GM18907 (cell line): Measurements from ENCODE around the gene RAMP2.
A peak's percentile ranks its signal among the peaks of the same experiment; 100 is the strongest.
"Not testable (repeated sequence)": the region's sequence is repeated elsewhere in the genome, so short reads cannot be mapped to it uniquely, and the experiment has no call there.

Source experiments
- ATAC-seq: cut with Tn5 transposase; IDR thresholded peaks from one replicate; pipeline ENCODE4 v1.9.1; 2021; ENCODE audit warnings: mild to moderate bottlenecking, moderate library complexity; ENCODE audit not compliant: unreplicated experiment

Gene RAMP2, protein sequence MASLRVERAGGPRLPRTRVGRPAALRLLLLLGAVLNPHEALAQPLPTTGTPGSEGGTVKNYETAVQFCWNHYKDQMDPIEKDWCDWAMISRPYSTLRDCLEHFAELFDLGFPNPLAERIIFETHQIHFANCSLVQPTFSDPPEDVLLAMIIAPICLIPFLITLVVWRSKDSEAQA

GRCh38 chr17:42760652-42761581 lies at the start of gene RAMP2:
TSS of gene RAMP2 (plus strand) at chr17:42761227. CDS start at chr17:42761262, 35 bp downstream.
- no peak for ATAC-seq

GRCh38 chr17:42720996-42721583 lies 39.9 kb upstream of the RAMP2 start:
- ATAC-seq = no peak

DNA sequence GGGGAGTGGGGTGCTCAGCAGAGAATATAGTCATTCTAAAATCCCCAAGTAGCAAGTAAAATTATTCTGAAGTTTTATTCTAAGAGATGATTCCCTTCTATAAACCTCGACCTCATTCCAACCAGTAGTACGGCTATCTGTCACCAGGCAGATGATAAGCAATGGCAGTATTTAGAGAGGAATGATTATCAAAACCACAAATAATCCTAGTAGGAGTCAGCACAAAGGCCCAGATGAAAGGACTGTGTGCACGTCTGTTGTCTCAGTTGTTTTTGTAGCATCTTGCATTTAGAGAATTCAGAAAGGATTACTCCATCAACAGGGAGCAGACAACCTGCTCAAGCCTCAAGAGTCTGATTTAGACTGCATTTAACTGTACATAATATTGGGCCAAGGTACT lies 37.4 kb upstream of the RAMP2 start:
- ATAC-seq = no peak

GRCh38 chr17:42725143-42725542 lies 35.9 kb upstream of the RAMP2 start:
- no peak for ATAC-seq

GRCh38 chr17:42740699-42741098 lies 20.3 kb upstream of the RAMP2 start:
- ATAC-seq = no peak

DNA sequence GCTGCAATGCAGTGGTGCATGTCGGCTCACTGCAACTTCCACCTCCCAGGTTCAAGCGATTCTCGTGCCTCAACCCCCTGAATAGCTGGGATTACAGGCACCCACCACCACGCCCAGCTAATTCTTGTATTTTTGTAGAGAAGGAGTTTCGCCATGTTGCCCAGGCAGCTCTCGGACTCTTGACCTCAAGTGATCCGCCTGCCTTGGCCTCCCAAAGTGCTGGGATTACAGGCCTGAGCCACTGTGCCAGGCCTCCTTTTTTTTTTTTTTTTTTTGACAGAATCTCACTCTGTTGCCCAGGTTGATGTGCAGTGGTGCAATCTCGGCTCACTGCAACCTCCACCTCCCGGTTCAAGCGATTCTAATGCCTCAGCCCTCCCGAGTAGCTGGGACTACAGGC lies 18.1 kb upstream of the RAMP2 start:
- ATAC-seq = not testable (repeated sequence)

GRCh38 chr17:42743595-42744282 lies 17.3 kb upstream of the RAMP2 start:
- ATAC-seq = no peak

DNA sequence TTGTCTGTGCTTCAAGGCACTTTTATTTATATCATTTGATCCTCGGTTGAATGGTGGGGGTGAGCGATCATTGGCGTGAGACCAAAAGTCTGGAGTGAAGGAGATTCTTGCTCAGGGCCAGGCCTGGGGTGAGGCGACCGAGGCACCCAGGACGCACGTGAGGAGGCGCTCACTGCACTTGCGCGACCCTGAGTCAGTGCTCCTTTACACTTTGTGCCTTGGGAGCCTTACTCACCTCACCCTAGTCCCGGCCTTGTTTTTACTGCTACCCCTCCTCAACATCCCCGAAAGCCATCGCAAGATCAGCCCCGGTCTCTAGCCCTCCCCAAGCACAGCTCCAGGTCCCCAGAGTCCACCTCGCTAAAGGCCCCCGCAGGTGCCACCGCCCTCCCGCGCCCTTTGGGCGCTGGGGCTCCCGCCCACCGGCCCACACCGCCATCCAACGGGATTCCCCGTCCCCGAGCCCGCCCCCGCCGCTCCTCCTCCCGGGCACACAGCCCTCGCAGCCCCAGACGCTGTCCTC lies 16.7 kb upstream of the RAMP2 start:
- ATAC-seq = peak; percentile 59

DNA sequence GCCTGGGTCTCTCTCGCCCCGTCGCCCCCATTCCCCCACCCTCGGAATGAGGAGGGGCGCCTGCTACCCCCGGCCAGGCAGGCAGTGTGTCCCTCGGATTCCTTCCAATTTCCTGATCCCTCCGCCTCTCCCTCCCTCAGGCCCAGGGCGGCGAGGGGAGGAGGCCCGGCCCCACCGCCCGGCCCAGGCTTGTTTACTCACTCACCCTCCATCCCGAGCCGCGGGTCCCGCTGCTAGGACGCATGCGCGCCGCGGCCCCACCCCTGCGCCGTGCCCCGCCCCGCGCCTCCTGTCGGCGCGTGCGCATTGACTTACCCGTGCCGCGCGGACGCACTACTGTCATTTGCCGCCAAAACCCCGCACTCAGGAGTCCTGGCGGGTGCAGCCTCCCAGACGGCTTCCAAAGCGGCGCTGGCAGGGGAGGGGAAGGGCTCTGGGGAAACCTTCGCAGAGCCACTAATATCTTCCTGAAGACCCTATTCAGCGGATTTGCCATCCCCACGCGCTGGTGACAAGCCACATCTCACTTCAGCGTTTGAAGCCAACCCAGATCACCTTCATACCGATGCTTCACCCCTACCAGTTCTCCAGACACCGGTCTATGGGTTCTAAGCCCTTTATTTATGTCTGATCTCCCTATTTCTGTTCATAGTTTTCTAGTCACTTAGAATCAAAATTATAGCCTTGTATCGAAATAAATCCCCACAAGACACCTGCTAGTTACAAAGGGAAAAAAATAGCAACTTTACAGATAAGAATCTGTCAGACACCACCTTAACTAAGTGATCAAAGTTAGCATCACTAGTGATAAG lies 16.0 kb upstream of the RAMP2 start, which contains the start of gene EZH1:
TSS of gene EZH1 (minus strand) at position 235 of the 812 bp plus-strand sequence. CDS start 16,099 bp downstream, outside the sequence.
- peak; percentile 73 for ATAC-seq

- no peak for ATAC-seq
These were observed 12.7 kb upstream of the RAMP2 start for GRCh38 chr17:42748202-42748907.

DNA sequence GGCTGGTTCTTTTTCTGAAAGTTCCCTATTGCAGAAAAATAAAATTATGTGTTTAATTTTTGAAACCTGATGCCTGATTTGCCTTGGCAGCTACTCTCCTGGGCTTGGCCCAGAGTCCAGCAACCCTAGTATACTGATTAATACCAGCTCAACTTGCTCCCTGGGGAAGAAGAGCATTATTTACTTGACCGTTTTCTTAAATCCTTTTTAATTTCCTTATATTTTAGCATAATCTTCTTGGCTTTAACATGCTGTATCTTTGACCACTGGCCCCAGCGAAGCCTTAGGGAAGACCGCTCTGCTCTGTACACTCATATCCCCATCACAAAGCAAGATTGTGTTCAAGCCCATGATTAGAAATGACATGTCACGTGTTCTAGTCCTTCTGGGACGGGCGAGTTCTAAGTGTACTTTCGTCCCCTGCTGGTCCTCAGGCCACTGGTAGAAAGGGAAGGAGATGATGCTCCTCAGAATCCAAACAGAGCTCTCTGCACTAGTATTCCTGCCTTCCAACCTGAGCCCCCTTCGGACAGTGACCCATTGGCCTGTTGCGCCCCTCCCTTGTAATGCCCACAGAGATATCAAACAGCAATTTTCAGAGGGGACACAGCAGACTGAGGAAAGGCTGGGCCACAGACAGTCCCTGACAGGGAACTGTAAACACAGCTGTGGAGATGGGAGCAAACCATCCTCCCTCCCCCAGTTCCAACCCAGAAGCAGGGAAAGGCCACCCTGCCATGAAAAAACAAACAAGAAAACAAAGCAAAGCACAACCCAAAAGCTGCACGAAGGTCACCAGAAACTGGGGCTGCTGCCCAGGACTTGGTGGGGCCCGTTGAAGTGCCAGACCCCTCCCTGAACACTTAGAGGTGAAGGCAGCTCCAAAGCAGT lies 11.9 kb upstream of the RAMP2 start:
- ATAC-seq = no peak

DNA sequence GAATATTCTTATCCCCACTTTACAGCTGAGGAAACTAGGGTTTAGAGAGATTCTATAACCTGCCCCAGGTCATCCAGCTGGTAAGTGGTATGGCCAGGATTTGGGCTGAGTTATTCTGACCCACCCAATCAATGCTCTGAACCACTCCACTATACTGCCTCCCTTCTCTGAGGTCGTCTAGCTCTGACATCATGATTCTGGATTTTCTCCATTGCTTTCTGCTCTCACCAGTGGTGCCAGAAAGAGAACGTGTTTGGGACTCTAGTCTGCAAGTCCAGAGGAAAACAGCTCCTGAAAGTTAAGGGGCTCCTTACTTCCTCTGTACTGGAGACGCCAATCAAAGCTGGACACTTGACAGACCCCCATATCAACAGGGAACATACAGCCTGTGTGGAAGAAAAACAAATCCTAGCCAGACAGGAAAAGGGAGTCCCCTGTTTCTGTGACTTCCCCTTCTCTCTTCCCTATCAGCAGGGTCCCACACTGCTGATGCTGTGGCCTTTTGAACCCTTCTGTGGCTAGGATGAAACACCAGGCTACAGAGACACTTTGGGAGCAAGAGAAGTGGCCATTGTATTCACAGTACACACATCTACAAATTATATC lies 10.2 kb upstream of the RAMP2 start:
- ATAC-seq = no peak

DNA sequence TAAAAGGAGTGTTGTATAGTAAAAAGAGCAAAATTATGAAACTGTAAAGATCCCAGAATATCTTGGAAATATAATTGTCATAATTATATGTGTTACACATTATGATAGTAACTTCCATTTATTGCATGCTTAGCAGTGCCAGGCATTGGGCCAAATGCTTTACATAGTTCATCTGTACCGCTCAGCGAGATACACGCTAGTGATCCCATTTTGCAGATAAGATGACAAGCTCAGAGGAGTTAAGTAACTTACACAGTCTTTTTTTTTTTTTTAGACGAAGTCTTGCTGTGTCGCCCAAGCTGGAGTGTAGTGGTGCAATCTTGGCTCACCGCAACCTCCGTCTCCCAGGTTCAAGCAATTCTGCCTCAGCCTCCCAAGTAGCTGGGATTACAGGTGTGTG lies 9.4 kb upstream of the RAMP2 start:
- no peak for ATAC-seq

DNA sequence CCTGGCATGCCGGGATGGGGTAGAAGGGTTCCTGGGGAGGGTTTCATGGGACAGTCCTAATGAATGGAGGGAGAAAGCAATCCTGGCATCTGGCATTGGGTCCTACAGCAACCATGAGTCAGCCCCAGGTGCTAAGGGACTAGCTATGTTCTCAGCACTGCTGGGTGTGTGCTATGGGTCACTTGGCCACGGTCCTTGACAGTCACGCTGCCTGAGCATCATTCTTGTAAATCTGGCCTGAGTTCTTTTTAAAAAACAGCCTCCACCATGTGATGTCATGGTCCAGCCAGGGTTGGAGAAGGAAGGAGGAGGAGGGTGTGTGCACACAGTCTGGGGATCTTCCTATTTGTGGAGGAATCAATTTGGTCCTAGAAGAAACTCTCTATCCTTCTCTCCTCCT lies 6.2 kb upstream of the RAMP2 start:
- ATAC-seq = no peak

DNA sequence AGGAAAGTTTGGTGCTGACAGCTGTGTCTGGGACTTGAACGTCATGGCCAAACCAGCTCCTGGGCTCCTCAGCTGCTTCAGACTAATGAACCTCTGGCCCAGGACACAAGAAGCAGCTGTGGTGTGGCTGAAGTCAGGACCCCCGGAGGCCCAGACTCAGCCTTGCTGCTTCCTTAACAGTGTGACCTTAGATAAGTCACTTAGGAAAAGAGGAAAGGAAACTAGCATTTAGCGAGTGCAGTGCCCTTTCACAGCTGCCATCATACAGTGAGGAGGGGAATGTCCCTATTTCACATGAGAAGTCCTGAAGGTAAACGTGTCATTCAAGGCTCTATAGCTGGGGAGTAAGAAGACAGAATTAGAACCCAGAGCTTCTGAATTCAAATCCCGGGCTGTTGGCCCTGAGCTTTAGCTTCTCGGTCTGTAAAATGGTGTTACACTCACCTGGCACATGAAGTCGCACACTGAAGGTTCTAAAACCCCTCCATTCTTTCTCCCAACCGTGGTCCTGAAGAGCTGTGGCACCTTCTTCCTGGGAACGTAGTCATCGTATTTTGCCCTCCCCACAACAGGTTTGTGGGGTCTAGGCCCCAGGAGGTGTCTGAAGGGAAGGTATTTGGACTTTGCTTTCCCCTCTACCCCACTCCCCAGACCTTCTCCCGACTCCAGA lies 910 bp upstream of the RAMP2 start:
- ATAC-seq = no peak

GRCh38 chr17:42761638-42762037 lies 611 bp downstream of the RAMP2 start:
- no peak for ATAC-seq

DNA sequence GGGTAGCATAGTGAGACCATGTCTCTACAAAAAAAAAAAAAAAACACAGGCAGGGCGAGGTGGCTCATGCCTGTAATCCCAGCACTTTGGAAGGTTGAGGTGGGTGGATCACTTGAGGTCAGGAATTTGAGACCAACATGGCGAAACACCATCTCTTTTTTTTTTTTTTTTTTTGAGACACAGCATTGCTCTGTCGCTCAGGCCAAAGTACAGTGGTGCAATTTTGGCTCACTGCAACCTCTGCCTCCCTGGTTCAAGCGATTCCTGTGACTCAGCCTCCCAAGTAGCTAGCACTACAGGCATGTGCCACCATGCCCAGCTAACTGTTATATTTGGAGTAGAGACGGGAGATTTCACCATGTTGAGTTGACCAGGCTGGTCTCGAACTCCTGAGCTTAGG lies 5.1 kb downstream of the RAMP2 start:
- no peak for ATAC-seq

- ATAC-seq = no peak
These were observed 6.5 kb downstream of the RAMP2 start for GRCh38 chr17:42767512-42767911.
